ENCODE data around the gene SLX4IP.

The SLX4IP gene

GRCh38 chr20:10603971-10604864, 169.1 kb downstream of the SLX4IP start:
- peak; percentile 90 for DNase-seq (ENCODE audit: low spot score)
- TF ChIP-seq CTCF (IDR thresholded peaks at IDR 0.05): no peak
- Histone ChIP-seq H3K4me3 (peak overlapping the region; percentile 42), H3K27ac (peak overlapping the region; percentile 84 to 95)

GRCh38 chr20:10604865-10605440, 169.8 kb downstream of the SLX4IP start:
- no peak for TF ChIP-seq CTCF (IDR thresholded peaks at IDR 0.05)
- Histone ChIP-seq H3K27ac (peak overlapping the region; percentile 84 to 95), H3K4me3 (no peak overlapping the region)
- no peak for DNase-seq (ENCODE audit: low spot score)

GRCh38 chr20:10605547-10606195, 170.6 kb downstream of the SLX4IP start:
- H3K27ac ChIP-seq: peak overlapping the region; percentile 84 to 95
- no peak for DNase-seq (ENCODE audit: low spot score)
- TF ChIP-seq CTCF (IDR thresholded peaks at IDR 0.05): no peak
- H3K4me3 ChIP-seq: no peak overlapping the region

GRCh38 chr20:10609276-10609675, 174.2 kb downstream of the SLX4IP start:
- no peak for TF ChIP-seq CTCF (IDR thresholded peaks at IDR 0.05)
- DNase-seq (ENCODE audit: low spot score): no peak
- H3K27ac ChIP-seq: peak overlapping the region; percentile 84 to 94
- H3K4me3 ChIP-seq: no peak overlapping the region

- TF ChIP-seq CTCF (IDR thresholded peaks at IDR 0.05): no peak
- peak overlapping the region; percentile 84 to 94 for H3K27ac ChIP-seq
- DNase-seq (ENCODE audit: low spot score): no peak
- no peak overlapping the region for H3K4me3 ChIP-seq
Measured at GRCh38 chr20:10609770-10610169, 174.7 kb downstream of the SLX4IP start.

- Histone ChIP-seq H3K27ac (peak overlapping the region; percentile 84 to 90), H3K4me3 (no peak overlapping the region)
- no peak for TF ChIP-seq CTCF (IDR thresholded peaks at IDR 0.05)
- DNase-seq (ENCODE audit: low spot score): no peak
Measured at GRCh38 chr20:10610251-10610650, 175.1 kb downstream of the SLX4IP start.
